Neuronal stem cell (in vitro differentiated cells): ENCODE data around the gene CDC42BPG.

Experiments used
- DNase-seq: peaks from one replicate; pipeline ENCODE4 v3.0.0-alpha.2; 2013; ENCODE audit warnings: low spot score
- H2AFZ ChIP-seq: one replicate; pipeline ENCODE4 v1.6.1; 2013; ENCODE audit warnings: mild to moderate bottlenecking, low read length, inconsistent platforms
- H2AK5ac ChIP-seq: 2 replicates; pipeline ENCODE4 v1.6.1; 2013; ENCODE audit warnings: low read depth, mild to moderate bottlenecking, inconsistent platforms, low read length, moderate library complexity, mixed read lengths
- H2BK120ac ChIP-seq: 2 replicates; pipeline ENCODE4 v1.6.1; 2013; ENCODE audit warnings: low read depth, mild to moderate bottlenecking, inconsistent platforms, low read length, moderate library complexity, mixed read lengths
- H2BK12ac ChIP-seq: one replicate; pipeline ENCODE4 v1.6.1; 2013; ENCODE audit warnings: low read length, inconsistent platforms
- H2BK15ac ChIP-seq: 2 replicates; pipeline ENCODE4 v1.6.1; 2013; ENCODE audit warnings: mild to moderate bottlenecking, low read length, inconsistent platforms, mixed read lengths
- H2BK5ac ChIP-seq: one replicate; pipeline ENCODE4 v1.6.1; 2013; ENCODE audit warnings: inconsistent platforms, mild to moderate bottlenecking, low read length, moderate library complexity
- H3K14ac ChIP-seq: one replicate; pipeline ENCODE4 v1.6.1; 2013; ENCODE audit warnings: low read length, inconsistent platforms
- H3K18ac ChIP-seq: 2 replicates; pipeline ENCODE4 v1.6.1; 2013; ENCODE audit warnings: low read length, inconsistent platforms
- H3K23ac ChIP-seq: 2 replicates; pipeline ENCODE4 v1.6.1; 2013; ENCODE audit warnings: low read depth, mild to moderate bottlenecking, mixed read lengths, low read length, inconsistent platforms; ENCODE audit not compliant: poor library complexity
- H3K27ac ChIP-seq: replicated peaks from 3 replicates; pipeline ENCODE4 v1.5.1; 2013; ENCODE audit warnings: low read length, inconsistent platforms
- H3K27me3 ChIP-seq, 3 experiments: 2 replicates each; pipeline ENCODE4 v1.6.1; 2013; ENCODE audit warnings: low read length in 3 of 3, mild to moderate bottlenecking in 2 of 3, inconsistent platforms in 1 of 3, low read depth in 1 of 3, mixed read lengths in 1 of 3, moderate library complexity in 1 of 3; ENCODE audit not compliant: control insufficient read depth in 3 of 3, insufficient read depth in 3 of 3
- H3K36me3 ChIP-seq, 2 donors: replicated peaks in 1 of 2; 2 replicates each; pipeline ENCODE4 v1.6.1; 2013; ENCODE audit warnings: low read length in 2 of 2; ENCODE audit not compliant: control insufficient read depth in 2 of 2, insufficient read depth in 2 of 2
- H3K4ac ChIP-seq: 2 replicates; pipeline ENCODE4 v1.6.1; 2013; ENCODE audit warnings: inconsistent platforms, mild to moderate bottlenecking, low read length, moderate library complexity
- H3K4me1 ChIP-seq, 2 donors: 1 replicate in 1 of 2; 2 replicates in 1 of 2; pipeline ENCODE4 v1.6.1; 2013; ENCODE audit warnings: low read length in 2 of 2, low read depth in 1 of 2; ENCODE audit not compliant: control insufficient read depth in 2 of 2, insufficient read depth in 1 of 2
- H3K4me2 ChIP-seq: one replicate; pipeline ENCODE4 v1.6.1; 2013; ENCODE audit warnings: mild to moderate bottlenecking, low read length, inconsistent platforms; ENCODE audit not compliant: insufficient read depth, poor library complexity, severe bottlenecking
- H3K4me3 ChIP-seq, 2 donors: 2 replicates each; pipeline ENCODE4 v1.5.1; 2013; ENCODE audit warnings: low read length in 2 of 2, mild to moderate bottlenecking in 2 of 2, inconsistent platforms in 1 of 2, moderate library complexity in 1 of 2
- H3K79me1 ChIP-seq: one replicate; pipeline ENCODE4 v1.6.1; 2013; ENCODE audit warnings: low read depth, mild to moderate bottlenecking, inconsistent platforms, low read length, moderate library complexity
- H3K9ac ChIP-seq: one replicate; pipeline ENCODE4 v1.6.1; 2013; ENCODE audit warnings: mild to moderate bottlenecking, low read depth, low read length, inconsistent platforms; ENCODE audit not compliant: poor library complexity
- H3K9me3 ChIP-seq, 2 donors: replicated peaks in 1 of 2; 2 replicates each; pipeline versions ENCODE3 to v1.6.1; 2013; ENCODE audit warnings: low read length in 2 of 2, mild to moderate bottlenecking in 2 of 2, inconsistent platforms in 1 of 2, low read depth in 1 of 2, mixed read lengths in 1 of 2, moderate library complexity in 1 of 2; ENCODE audit not compliant: control insufficient read depth in 2 of 2, insufficient read depth in 1 of 2
- H4K8ac ChIP-seq: one replicate; pipeline ENCODE4 v1.6.1; 2013; ENCODE audit warnings: low read depth, mild to moderate bottlenecking, inconsistent platforms, low read length, moderate library complexity
- H4K91ac ChIP-seq: one replicate; pipeline ENCODE4 v1.6.1; 2013; ENCODE audit warnings: low read length, low read depth, mild to moderate bottlenecking, inconsistent platforms; ENCODE audit not compliant: poor library complexity
- WGBS, 2 donors: extraction: QIAGEN DNeasy Blood & Tissue Kit; methylation state at CpG; one replicate each; pipeline ENCODE4 v1.1.7; 2013; ENCODE audit warnings: missing lambda C conversion rate in 2 of 2, mixed read lengths in 1 of 2; ENCODE audit not compliant: insufficient read length in 2 of 2, insufficient replicate concordance in 1 of 2; ENCODE audit errors: extremely low coverage in 2 of 2; 5-methylcytosine and 5-hydroxymethylcytosine counted together

Gene CDC42BPG

DNA sequence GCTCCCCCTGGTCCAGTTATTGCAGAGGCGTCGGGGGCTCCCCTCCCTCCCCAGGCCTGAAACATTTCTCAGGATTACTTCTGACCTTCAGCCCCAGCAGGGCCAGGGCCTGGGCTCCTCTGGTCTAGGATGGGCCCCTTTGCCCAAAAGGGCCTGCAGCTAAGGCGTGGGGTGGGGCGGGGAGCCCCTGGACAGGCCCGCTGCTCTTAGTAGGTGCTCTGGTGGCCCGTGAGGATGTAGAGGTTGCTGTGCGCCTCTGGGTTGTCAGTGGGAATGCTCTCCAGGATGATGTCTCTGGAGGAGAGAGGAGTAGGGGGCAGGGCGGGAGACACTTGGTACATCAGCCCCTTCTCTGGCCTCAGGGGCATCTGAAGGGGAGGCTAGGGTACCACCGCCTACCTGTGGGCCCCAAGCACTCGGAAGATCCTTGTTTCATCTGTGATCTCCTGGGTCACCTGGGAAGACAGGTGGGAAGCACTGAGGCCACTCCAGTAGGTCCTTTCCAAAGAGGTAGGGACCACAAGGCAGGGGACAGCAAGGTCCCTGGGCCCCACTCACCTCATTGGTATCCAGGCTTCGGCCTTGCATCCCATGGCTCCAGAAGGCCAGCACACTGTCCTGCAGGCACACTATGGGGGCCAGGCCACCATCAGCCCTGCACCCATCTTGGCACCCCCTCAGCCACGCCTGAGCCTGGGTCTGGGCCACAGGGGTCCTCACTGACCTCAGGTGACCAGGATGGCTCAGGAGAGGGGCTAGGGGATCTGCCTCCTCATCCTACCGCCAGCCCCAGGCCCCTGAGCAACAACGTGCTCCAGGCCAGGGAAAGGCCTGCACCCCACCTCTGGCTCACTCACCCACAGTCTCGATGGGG, 54.9 kb downstream of the CDC42BPG start:
- Histone ChIP-seq H3K4ac (no peak overlapping the region), H2AK5ac (no peak overlapping the region), H3K4me1 (no peaks in the 10 kb centered on the region), H4K91ac (no peak overlapping the region), H3K4me3 (no peak overlapping the region), H3K27me3 (no peaks in the 10 kb centered on the region), H2BK12ac (no peak overlapping the region), H2BK120ac (no peak overlapping the region), H3K9ac (peak overlapping the region; percentile 77), H3K27ac (no peak overlapping the region), H3K36me3 (peaks cover 3 to 7% of the 10 kb centered on the region in 2 donors), H2BK15ac (no peak overlapping the region), H2BK5ac (no peak overlapping the region), H3K4me2 (no peak overlapping the region), H3K79me1 (no peaks in the 10 kb centered on the region), H4K8ac (no peak overlapping the region), H2AFZ (no peak overlapping the region), H3K23ac (no peak overlapping the region), H3K9me3 (no peaks in the 10 kb centered on the region), H3K14ac (no peak overlapping the region), H3K18ac (no peak overlapping the region)
- DNase-seq, result no peak
- no CpG with 5 or more reads among the region's 15 CpGs for WGBS, 2 donors

DNA sequence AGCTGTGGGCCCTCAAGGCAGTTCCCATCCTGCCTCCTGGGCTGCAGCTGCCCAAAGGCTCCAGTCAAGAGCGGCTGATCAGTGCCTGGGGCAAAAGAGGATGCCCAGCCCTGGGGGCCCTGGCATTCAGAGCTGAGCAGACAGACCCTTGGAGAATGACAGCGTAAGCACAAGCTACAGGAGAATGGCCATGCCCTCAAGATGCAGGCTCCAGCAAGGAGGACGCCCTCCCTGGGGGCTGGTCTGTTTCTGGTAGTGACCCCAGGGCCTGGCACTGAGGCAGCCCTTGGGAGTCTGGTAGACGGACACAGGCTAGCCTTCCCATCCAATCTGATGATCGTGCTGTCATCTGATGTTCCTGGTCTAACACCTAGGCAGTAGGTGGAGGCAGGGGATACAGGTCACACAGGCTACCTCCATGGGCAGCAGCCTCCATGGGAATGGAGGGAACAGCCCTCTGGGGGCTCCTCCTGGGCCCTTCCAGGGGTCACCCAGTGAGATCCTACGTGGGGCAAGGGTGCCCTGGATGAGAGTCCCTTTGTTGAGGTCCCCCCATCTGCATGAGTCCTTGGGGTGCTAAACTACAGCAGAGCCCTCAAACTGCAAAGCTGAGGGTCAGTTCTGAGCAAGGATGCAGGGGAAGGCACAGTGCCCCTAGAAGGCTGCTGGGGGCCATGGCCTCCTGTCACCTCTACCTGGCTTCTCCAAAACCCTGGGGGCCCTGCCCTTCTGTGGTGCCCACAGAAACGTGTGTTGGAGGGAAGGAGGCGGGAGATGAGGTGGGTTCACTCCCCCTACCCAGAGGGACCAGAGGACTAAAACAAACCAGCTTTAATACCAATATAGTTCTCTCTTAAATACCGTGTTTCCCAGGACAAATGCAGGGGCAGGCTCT, 55.9 kb downstream of the CDC42BPG start:
- Histone ChIP-seq H3K4ac (no peak overlapping the region), H3K18ac (no peak overlapping the region), H3K4me1 (no peaks in the 10 kb centered on the region), H3K4me3 (no peak overlapping the region), H3K23ac (no peak overlapping the region), H3K79me1 (no peaks in the 10 kb centered on the region), H3K27ac (no peak overlapping the region), H2BK5ac (peak overlapping the region; percentile 53), H3K9ac (no peak overlapping the region), H3K14ac (no peak overlapping the region), H2BK15ac (no peak overlapping the region), H2AFZ (no peak overlapping the region), H2BK12ac (no peak overlapping the region), H3K4me2 (no peak overlapping the region), H3K36me3 (peaks cover 3 to 7% of the 10 kb centered on the region in 2 donors), H2BK120ac (no peak overlapping the region), H4K8ac (no peak overlapping the region), H2AK5ac (peak overlapping the region; percentile 21), H3K9me3 (no peaks in the 10 kb centered on the region), H4K91ac (no peak overlapping the region), H3K27me3 (no peaks in the 10 kb centered on the region)
- WGBS, 2 donors, result no CpG with 5 or more reads among the region's 9 CpGs
- DNase-seq, result no peak

DNA sequence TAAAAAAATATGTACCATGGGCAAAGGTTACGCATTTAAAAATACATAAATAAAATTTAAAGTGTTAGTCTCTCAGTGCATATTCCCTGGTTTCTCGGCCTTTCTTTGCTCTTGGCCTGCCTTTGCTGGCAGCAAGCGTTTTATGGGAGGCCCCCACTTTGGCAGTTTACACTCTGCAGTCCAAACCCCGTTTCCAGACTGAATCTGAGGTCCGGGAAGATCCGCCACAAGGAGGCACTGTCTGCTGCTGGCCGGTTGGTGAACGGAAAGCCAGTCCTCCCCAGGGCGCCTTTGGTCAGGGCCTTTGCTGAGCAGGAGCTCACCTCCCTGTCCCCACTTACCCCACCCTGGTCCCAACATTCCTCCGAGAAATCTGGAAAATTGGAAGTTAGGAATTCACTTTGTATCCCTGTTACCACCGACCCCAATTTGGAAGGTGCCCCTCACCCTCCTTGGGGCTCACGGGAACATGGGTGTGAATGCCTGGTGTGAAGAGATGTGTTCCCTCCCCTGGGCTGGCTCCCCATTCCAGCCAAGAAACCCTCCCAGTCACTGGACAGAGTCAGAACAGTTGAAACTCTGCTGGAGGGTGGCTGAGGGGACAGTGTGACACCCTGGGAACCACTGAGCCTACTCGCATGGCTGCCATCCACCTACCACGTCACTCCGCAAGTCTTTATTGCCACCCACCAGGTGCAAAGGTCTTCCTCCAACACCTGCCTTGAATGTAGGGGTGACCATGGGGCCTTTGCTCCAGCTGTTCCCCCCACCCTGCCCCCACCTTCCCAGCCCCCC, 56.7 kb downstream of the CDC42BPG start:
- Histone ChIP-seq H3K14ac (no peak overlapping the region), H3K9me3 (no peaks in the 10 kb centered on the region), H4K8ac (no peak overlapping the region), H3K23ac (no peak overlapping the region), H3K4me2 (no peak overlapping the region), H3K27ac (peak overlapping the region; percentile 13), H3K4ac (no peak overlapping the region), H3K36me3 (peaks cover 3 to 7% of the 10 kb centered on the region in 2 donors), H3K79me1 (no peaks in the 10 kb centered on the region), H3K4me1 (no peaks in the 10 kb centered on the region), H2BK120ac (no peak overlapping the region), H2BK12ac (no peak overlapping the region), H3K18ac (no peak overlapping the region), H2BK15ac (no peak overlapping the region), H2BK5ac (peak overlapping the region; percentile 5), H3K27me3 (no peaks in the 10 kb centered on the region), H4K91ac (no peak overlapping the region), H3K4me3 (no peak overlapping the region), H3K9ac (no peak overlapping the region), H2AK5ac (no peak overlapping the region), H2AFZ (no peak overlapping the region)
- DNase-seq, result no peak
- WGBS, 2 donors, result no CpG with 5 or more reads among the region's 15 CpGs
